Measurements from ENCODE around the gene FAM13B. TPM values are rescaled to one million over a fixed set of nuclear protein-coding genes. Genes with fewer than 3 reads are reported as not detected.

FAM13B gene
- total RNA-seq, 1 donor from 2014 or later: 43.6 TPM

GRCh38 chr5:137933491-137933911 lies 99.4 kb downstream of the FAM13B start:
- TF ChIP-seq CTCF (IDR thresholded peaks at IDR 0.05): no peak
- Mint-ChIP-seq H3K36me3 (ENCODE audit: low read depth) (peaks cover 6% of the 10 kb centered on the region), H3K4me3 (ENCODE audit: unreplicated experiment) (no peak overlapping the region), H3K27ac (ENCODE audit: unreplicated experiment) (no peak overlapping the region), H3K4me1 (ENCODE audit: low read depth) (peaks cover 17% of the 10 kb centered on the region), H3K9me3 (ENCODE audit: low read depth) (no peaks in the 10 kb centered on the region), H3K27me3 (ENCODE audit: low read depth) (no peaks in the 10 kb centered on the region)
- DNase-seq (ENCODE audit: low spot score): no peak

- H3K36me3 Mint-ChIP-seq (ENCODE audit: low read depth): peaks cover 6% of the 10 kb centered on the region
- peaks cover 17% of the 10 kb centered on the region for H3K4me1 Mint-ChIP-seq (ENCODE audit: low read depth)
- no peak for DNase-seq (ENCODE audit: low spot score)
- no peaks in the 10 kb centered on the region for H3K9me3 Mint-ChIP-seq (ENCODE audit: low read depth)
- no peak overlapping the region for H3K27ac Mint-ChIP-seq (ENCODE audit: unreplicated experiment)
- H3K4me3 Mint-ChIP-seq (ENCODE audit: unreplicated experiment): no peak overlapping the region
- no peaks in the 10 kb centered on the region for H3K27me3 Mint-ChIP-seq (ENCODE audit: low read depth)
- TF ChIP-seq CTCF (IDR thresholded peaks at IDR 0.05): no peak
Observed at GRCh38 chr5:137932800-137933199, 100.1 kb downstream of the FAM13B start.

GRCh38 chr5:137923856-137924255 lies 109.0 kb downstream of the FAM13B start:
- H3K9me3 Mint-ChIP-seq (ENCODE audit: low read depth): no peaks in the 10 kb centered on the region

GRCh38 chr5:137921931-137922330 lies 110.9 kb downstream of the FAM13B start:
- H3K27me3 Mint-ChIP-seq (ENCODE audit: low read depth): no peaks in the 10 kb centered on the region
- peaks cover 13% of the 10 kb centered on the region for H3K4me1 Mint-ChIP-seq (ENCODE audit: low read depth)
- H3K27ac Mint-ChIP-seq (ENCODE audit: unreplicated experiment): no peak overlapping the region
- no peak for DNase-seq (ENCODE audit: low spot score)
- no peak overlapping the region for H3K4me3 Mint-ChIP-seq (ENCODE audit: unreplicated experiment)
- peaks cover 3% of the 10 kb centered on the region for H3K36me3 Mint-ChIP-seq (ENCODE audit: low read depth)
- TF ChIP-seq CTCF (IDR thresholded peaks at IDR 0.05): no peak
- peaks cover 8% of the 10 kb centered on the region for H3K9me3 Mint-ChIP-seq (ENCODE audit: low read depth)

More at GRCh38 chr5:137923856-137924255, 109.0 kb downstream of the FAM13B start:
- Mint-ChIP-seq H3K27ac (ENCODE audit: unreplicated experiment) (no peak overlapping the region), H3K36me3 (ENCODE audit: low read depth) (peaks cover 2% of the 10 kb centered on the region), H3K4me3 (ENCODE audit: unreplicated experiment) (no peak overlapping the region), H3K4me1 (ENCODE audit: low read depth) (peaks cover 13% of the 10 kb centered on the region), H3K27me3 (ENCODE audit: low read depth) (no peaks in the 10 kb centered on the region)
- DNase-seq (ENCODE audit: low spot score): no peak
- peak; percentile 35 for TF ChIP-seq CTCF (IDR thresholded peaks at IDR 0.05)

GRCh38 chr5:137916923-137917322 lies 116.0 kb downstream of the FAM13B start:
- no peak for TF ChIP-seq CTCF (IDR thresholded peaks at IDR 0.05)
- no peak overlapping the region for H3K27ac Mint-ChIP-seq (ENCODE audit: unreplicated experiment)
- no peak for DNase-seq (ENCODE audit: low spot score)
- peaks cover 27% of the 10 kb centered on the region for H3K9me3 Mint-ChIP-seq (ENCODE audit: low read depth)
- H3K36me3 Mint-ChIP-seq (ENCODE audit: low read depth): peaks cover 11% of the 10 kb centered on the region
- H3K4me1 Mint-ChIP-seq (ENCODE audit: low read depth): peaks cover 2% of the 10 kb centered on the region
- H3K27me3 Mint-ChIP-seq (ENCODE audit: low read depth): no peaks in the 10 kb centered on the region
- H3K4me3 Mint-ChIP-seq (ENCODE audit: unreplicated experiment): no peak overlapping the region

All from chondrocyte (in vitro differentiated cells).